Measurements from ENCODE around the gene ZSCAN10. TPM values are rescaled to one million over a fixed set of nuclear protein-coding genes. Genes with fewer than 3 reads are reported as not detected.
"Not testable (repeated sequence)": the region's sequence is repeated elsewhere in the genome, so short reads cannot be mapped to it uniquely, and the experiment has no call there.

ZSCAN10 gene
- total RNA-seq, 1 donor from 2014 or later: not detected

DNA sequence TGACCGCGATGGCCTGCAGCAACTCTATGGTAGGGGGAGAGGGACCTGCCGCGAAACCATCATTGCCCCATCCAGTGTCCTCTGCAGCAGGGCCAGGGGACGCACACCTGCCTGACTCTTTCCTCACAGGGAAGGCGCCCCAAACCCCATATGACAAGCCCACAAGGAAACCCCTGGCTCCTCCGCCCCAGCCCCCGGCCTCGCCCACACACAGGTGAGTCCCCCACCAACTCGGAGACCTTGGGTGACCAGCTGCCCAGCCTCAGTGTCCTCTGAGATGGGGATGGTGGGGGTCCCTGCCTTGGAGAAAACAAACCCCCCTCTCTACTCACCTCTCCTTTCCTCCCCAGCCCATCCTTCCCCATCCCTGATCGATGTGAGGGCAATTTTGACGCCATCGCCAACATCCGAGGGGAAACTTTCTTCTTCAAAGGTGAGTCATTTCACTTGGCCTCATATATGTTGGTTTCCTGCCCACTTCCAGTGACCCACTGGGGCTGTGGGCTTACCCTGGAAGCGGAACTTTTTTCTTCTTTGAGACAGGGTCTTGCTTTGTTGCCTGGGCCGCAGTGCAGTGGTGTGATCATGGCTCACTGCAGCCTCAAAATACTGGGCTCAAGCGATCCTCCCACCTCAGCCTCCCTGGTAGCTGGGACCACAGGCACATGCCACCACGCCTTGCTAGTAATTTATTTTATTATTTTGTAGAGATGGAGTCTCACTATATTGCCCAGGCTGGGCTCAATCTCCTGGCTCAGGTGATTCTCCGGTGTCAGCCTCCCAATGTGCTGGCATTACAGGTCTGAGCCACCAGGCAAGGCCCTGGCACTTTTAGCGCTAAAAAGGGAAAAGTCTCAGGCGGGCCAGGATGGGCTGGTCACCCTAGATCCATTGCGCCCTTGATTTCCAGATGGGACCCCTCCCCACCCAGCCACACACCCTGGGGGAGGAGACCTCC, 41.6 kb downstream of the ZSCAN10 start:
- H3K27me3 Mint-ChIP-seq (ENCODE audit: insufficient read depth): no peaks in the 10 kb centered on the region
- H3K4me1 Mint-ChIP-seq (ENCODE audit: low read depth): peaks cover 55% of the 10 kb centered on the region
- peak overlapping the region; percentile 88 for H3K27ac Mint-ChIP-seq
- peaks cover under 1% of the 10 kb centered on the region for H3K9me3 Mint-ChIP-seq
- intact Hi-C loops (cut with micrococcal nuclease): loop anchor here (2.0 kb wide), 2 partner anchors 17 to 43 kb away; no protein-coding TSS in a partner anchor
- peaks cover 30% of the 10 kb centered on the region for H3K36me3 Mint-ChIP-seq (ENCODE audit: low read depth)
- peak overlapping the region; percentile 90 for H3K4me3 Mint-ChIP-seq
- DNase-seq (ENCODE audit: low spot score): no peak

GRCh38 chr16:3056336-3057180, 42.5 kb downstream of the ZSCAN10 start:
- peak overlapping the region; percentile 90 for H3K4me3 Mint-ChIP-seq
- no peaks in the 10 kb centered on the region for H3K27me3 Mint-ChIP-seq (ENCODE audit: insufficient read depth)
- peaks cover 33% of the 10 kb centered on the region for H3K36me3 Mint-ChIP-seq (ENCODE audit: low read depth)
- peak overlapping the region; percentile 88 for H3K27ac Mint-ChIP-seq
- H3K4me1 Mint-ChIP-seq (ENCODE audit: low read depth): peaks cover 64% of the 10 kb centered on the region
- no peak for DNase-seq (ENCODE audit: low spot score)
- H3K9me3 Mint-ChIP-seq: no peaks in the 10 kb centered on the region
- intact Hi-C loops (cut with micrococcal nuclease): no loop called here

GRCh38 chr16:3055734-3056115, 43.4 kb downstream of the ZSCAN10 start:
- H3K4me3 Mint-ChIP-seq: peak overlapping the region; percentile 68

GRCh38 chr16:3054965-3055733, 43.9 kb downstream of the ZSCAN10 start:
- Mint-ChIP-seq H3K36me3 (ENCODE audit: low read depth) (peaks cover 33% of the 10 kb centered on the region), H3K9me3 (no peaks in the 10 kb centered on the region), H3K4me3 (peak overlapping the region; percentile 68), H3K4me1 (ENCODE audit: low read depth) (peaks cover 72% of the 10 kb centered on the region), H3K27ac (peak overlapping the region; percentile 94), H3K27me3 (ENCODE audit: insufficient read depth) (no peaks in the 10 kb centered on the region)
- no peak for DNase-seq (ENCODE audit: low spot score)
- intact Hi-C loops (cut with micrococcal nuclease): loop anchor here (1.0 kb wide), 1 partner anchor 9 kb away; the partner anchor contains the start of gene MMP25

More at GRCh38 chr16:3055734-3056115, 43.4 kb downstream of the ZSCAN10 start:
- Mint-ChIP-seq H3K27ac (peak overlapping the region; percentile 94), H3K4me1 (ENCODE audit: low read depth) (peaks cover 72% of the 10 kb centered on the region), H3K36me3 (ENCODE audit: low read depth) (peaks cover 39% of the 10 kb centered on the region)
- not testable (repeated sequence) for H3K9me3 Mint-ChIP-seq; H3K27me3 Mint-ChIP-seq (ENCODE audit: insufficient read depth); DNase-seq (ENCODE audit: low spot score)
- intact Hi-C loops (cut with micrococcal nuclease): loop anchor here (1.0 kb wide), 1 partner anchor 9 kb away; the partner anchor contains the start of gene MMP25

DNA sequence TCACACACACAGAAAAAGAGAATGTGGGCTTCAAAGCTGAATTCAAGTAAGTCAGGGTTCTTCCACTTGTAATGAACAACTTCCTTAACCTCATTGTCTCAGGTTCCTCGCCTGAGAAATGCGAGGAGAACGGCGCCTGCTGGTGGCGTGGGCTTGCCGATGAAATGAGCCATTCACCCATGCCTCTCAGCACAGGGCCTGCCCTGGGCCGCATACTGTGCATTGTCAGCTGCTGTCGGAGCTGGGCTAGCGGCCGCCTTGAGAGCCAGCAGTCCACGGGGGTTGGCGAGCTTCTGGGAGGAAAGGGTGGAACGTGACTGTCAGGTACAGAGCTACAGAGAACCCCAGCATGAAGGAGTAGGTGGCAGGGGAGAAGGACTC, 45.8 kb downstream of the ZSCAN10 start:
- H3K27me3 Mint-ChIP-seq (ENCODE audit: insufficient read depth); H3K4me3 Mint-ChIP-seq; H3K9me3 Mint-ChIP-seq; intact Hi-C loops (cut with micrococcal nuclease); H3K27ac Mint-ChIP-seq; DNase-seq (ENCODE audit: low spot score): not testable (repeated sequence)
- Mint-ChIP-seq H3K36me3 (ENCODE audit: low read depth) (peaks cover 29% of the 10 kb centered on the region), H3K4me1 (ENCODE audit: low read depth) (peaks cover 75% of the 10 kb centered on the region)

- H3K4me3 Mint-ChIP-seq; intact Hi-C loops (cut with micrococcal nuclease); DNase-seq (ENCODE audit: low spot score): not testable (repeated sequence)
These were observed 46.3 kb downstream of the ZSCAN10 start for GRCh38 chr16:3052571-3053329.

GRCh38 chr16:3051494-3051893, 47.6 kb downstream of the ZSCAN10 start:
- no peak for DNase-seq (ENCODE audit: low spot score)
- intact Hi-C loops (cut with micrococcal nuclease): no loop called here
- H3K4me1 Mint-ChIP-seq (ENCODE audit: low read depth): peaks cover 66% of the 10 kb centered on the region
- peaks cover 25% of the 10 kb centered on the region for H3K36me3 Mint-ChIP-seq (ENCODE audit: low read depth)
- H3K27me3 Mint-ChIP-seq (ENCODE audit: insufficient read depth): no peaks in the 10 kb centered on the region
- H3K4me3 Mint-ChIP-seq: peak overlapping the region; percentile 21
- H3K27ac Mint-ChIP-seq: peak overlapping the region; percentile 85
- no peaks in the 10 kb centered on the region for H3K9me3 Mint-ChIP-seq

More at GRCh38 chr16:3052571-3053329, 46.3 kb downstream of the ZSCAN10 start:
- Mint-ChIP-seq H3K4me1 (ENCODE audit: low read depth) (peaks cover 79% of the 10 kb centered on the region), H3K27ac (peak overlapping the region; percentile 49), H3K36me3 (ENCODE audit: low read depth) (peaks cover 29% of the 10 kb centered on the region)
- H3K9me3 Mint-ChIP-seq; H3K27me3 Mint-ChIP-seq (ENCODE audit: insufficient read depth): not testable (repeated sequence)

- no peaks in the 10 kb centered on the region for H3K9me3 Mint-ChIP-seq
- intact Hi-C loops (cut with micrococcal nuclease): no loop called here
- H3K4me3 Mint-ChIP-seq: no peak overlapping the region
- H3K27ac Mint-ChIP-seq: peak overlapping the region; percentile 85
- peaks cover 64% of the 10 kb centered on the region for H3K4me1 Mint-ChIP-seq (ENCODE audit: low read depth)
- H3K27me3 Mint-ChIP-seq (ENCODE audit: insufficient read depth): no peaks in the 10 kb centered on the region
- H3K36me3 Mint-ChIP-seq (ENCODE audit: low read depth): peaks cover 22% of the 10 kb centered on the region
- DNase-seq (ENCODE audit: low spot score): no peak
These were observed 48.1 kb downstream of the ZSCAN10 start for GRCh38 chr16:3051009-3051408.

GRCh38 chr16:3050487-3050886, 48.6 kb downstream of the ZSCAN10 start:
- Mint-ChIP-seq H3K36me3 (ENCODE audit: low read depth) (peaks cover 22% of the 10 kb centered on the region), H3K4me1 (ENCODE audit: low read depth) (peaks cover 60% of the 10 kb centered on the region), H3K27me3 (ENCODE audit: insufficient read depth) (peaks cover under 1% of the 10 kb centered on the region), H3K27ac (peak overlapping the region; percentile 85), H3K9me3 (no peaks in the 10 kb centered on the region), H3K4me3 (peak overlapping the region; percentile 6)
- DNase-seq (ENCODE audit: low spot score): no peak
- intact Hi-C loops (cut with micrococcal nuclease): no loop called here

- peak overlapping the region; percentile 6 for H3K4me3 Mint-ChIP-seq
- H3K36me3 Mint-ChIP-seq (ENCODE audit: low read depth): peaks cover 20% of the 10 kb centered on the region
- intact Hi-C loops (cut with micrococcal nuclease): no loop called here
- peak overlapping the region; percentile 85 for H3K27ac Mint-ChIP-seq
- H3K27me3 Mint-ChIP-seq (ENCODE audit: insufficient read depth): peaks cover 3% of the 10 kb centered on the region
- no peaks in the 10 kb centered on the region for H3K9me3 Mint-ChIP-seq
- H3K4me1 Mint-ChIP-seq (ENCODE audit: low read depth): peaks cover 59% of the 10 kb centered on the region
- no peak for DNase-seq (ENCODE audit: low spot score)
These were observed 49.1 kb downstream of the ZSCAN10 start for GRCh38 chr16:3049921-3050481.

GRCh38 chr16:3047387-3047720, 51.7 kb downstream of the ZSCAN10 start:
- H3K36me3 Mint-ChIP-seq (ENCODE audit: low read depth): peaks cover 10% of the 10 kb centered on the region
- H3K9me3 Mint-ChIP-seq: no peaks in the 10 kb centered on the region
- no peak for DNase-seq (ENCODE audit: low spot score)
- H3K27me3 Mint-ChIP-seq (ENCODE audit: insufficient read depth): peaks cover 15% of the 10 kb centered on the region
- H3K4me1 Mint-ChIP-seq (ENCODE audit: low read depth): peaks cover 41% of the 10 kb centered on the region
- intact Hi-C loops (cut with micrococcal nuclease): no loop called here
- H3K4me3 Mint-ChIP-seq: peak overlapping the region; percentile 77
- H3K27ac Mint-ChIP-seq: peak overlapping the region; percentile 82

Data from activated T-helper 1 cell treated with anti-CD3 and anti-CD28 coated beads, Interleukin-12 subunit alpha, Interleukin-12 subunit beta, Interleukin-2, Interleukin-4 antibody, amounts not matched to agents 30 ng/mL and 10 ng/mL and 1 ng/mL, durations not matched to agents 14 hours and 24 hours and 36 hours (primary cell).